ENCODE measurements around the gene NKX1-2.

Gene NKX1-2

DNA sequence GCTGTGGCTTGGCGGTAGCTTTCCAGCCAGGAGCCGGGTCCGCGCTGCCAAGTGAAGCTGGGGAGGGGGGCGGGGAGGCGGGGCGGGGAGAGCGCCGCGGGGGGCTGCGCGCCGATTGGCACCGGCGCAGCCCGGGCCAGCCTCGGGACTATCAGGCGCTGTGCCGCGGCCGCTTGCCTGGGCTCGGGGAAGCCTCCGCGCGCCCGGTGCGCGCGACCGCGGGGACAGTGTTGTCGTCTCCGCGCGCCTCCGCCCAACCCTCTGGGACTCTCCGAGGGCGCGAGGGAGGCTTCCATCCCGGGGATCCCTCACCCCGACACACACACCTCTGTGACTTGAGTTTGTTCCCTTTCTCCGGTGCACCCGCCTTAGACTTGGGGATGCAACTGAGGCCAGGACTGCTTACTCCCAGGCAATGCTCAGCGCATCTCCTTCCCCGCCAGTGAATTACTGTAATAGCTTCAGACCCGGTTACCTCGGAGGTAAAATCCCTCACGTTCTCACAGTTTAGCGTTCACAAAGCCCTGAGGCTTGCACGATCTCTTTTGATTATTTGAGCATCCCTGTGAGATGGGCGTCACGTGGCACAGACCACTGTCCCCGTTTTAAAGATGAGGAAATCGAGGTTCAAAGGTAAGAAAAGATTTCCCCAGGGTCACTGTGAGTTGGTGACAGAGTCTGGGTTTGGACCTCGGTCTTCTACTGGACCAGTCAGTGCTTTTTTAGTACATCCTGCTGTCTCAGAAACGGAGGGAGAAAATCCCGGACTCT lies at the start of gene NKX1-2:
NKX1-2 (minus strand) TSS at position 24 of the 771 bp plus-strand sequence. CDS start 92 bp downstream, outside the sequence.
- no peak for DNase-seq

DNA sequence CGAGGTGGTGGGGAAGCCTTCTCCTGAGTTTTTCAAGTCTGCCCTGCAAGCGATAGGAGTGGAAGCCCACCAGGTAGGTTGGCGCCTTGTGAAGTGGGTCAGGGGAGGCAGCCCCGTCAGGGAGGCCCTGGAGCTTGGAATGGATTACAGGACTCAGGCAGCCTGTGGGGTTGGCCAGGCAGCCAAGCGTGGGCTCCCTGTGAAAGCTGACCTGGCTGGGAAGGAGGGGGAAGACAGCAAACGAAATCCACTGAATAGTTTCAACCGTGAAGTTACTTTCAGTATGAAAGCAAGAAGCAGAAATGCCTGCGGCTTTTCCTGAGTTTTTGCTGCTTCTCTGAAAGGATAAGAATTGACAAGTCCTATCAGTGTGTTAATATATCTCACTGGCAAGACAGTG lies 48.2 kb upstream of the NKX1-2 start:
- DNase-seq, result no peak

DNA sequence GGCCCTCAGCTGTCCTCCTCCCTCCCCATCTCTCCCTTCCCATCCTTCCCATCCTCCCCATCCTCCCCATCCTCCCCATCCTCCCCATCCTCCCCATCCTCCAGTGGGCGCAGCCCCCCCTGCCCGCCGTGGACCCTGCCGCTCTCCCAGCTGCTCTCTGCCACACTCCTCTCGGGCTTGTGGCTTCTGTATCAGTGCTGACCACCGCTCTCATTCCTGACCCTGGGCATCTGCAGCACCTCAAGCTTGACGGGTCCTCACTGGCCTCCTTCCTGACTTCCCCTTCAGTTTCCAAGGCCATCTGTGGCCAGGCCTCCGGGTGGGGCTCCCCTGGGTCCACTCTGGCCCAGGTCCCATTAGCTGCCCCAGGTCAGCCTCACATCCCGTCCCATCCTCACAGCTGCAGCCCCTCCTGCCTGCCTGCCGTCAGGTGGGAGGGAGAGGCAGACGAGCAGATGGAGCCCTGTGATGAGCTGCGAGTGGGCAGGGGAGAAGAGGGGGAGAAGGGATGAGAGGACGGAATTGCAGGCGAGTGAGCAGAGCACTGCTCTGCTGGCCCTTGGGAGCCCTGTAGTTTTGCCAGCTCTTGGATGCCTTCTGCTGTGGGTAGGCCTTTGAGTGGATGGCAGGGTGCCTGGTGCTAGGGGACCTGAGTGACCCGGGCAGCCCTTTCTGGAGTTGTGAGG lies 47.5 kb upstream of the NKX1-2 start:
- DNase-seq, result no peak

DNA sequence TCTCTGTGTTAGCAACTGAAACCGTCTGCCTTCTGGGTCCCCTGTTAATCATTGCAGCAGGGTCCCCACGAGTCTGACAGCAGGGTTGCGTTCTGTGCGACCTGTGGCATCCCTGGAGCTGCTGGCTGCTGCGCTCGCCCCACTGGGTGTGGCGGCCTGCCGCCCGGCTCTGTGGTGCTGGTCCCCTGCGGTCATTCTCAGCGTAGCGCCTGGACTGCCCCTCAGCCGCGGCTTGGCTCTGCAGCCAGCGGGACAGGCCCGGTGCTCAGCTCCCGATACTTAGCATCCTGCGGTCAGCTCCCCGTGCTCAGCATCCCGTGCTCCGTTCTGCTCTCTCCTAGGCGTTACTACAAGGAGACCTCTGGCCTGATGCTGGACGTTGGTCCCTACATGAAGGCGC lies 46.8 kb upstream of the NKX1-2 start:
- no peak for DNase-seq

DNA sequence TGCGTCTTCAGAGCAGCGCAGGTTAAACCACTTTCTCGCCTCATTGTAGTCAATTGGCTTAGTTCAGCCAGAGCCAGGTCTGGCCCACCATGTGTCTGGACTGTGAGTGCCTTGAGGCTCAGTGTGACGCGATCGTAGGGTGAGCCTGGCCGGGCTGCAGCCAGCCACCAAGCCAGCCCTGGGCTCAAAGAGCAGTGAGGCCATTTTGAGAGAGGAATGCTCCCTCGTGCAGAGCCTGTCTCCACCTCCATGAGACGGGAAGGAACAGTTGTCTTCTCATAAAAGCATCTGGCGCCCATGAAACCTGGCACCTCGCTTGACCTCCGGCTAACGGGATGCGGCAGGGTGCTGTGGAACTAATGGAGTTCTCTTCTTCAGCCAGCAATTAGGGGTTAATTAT lies 46.3 kb upstream of the NKX1-2 start:
- no peak for DNase-seq

DNA sequence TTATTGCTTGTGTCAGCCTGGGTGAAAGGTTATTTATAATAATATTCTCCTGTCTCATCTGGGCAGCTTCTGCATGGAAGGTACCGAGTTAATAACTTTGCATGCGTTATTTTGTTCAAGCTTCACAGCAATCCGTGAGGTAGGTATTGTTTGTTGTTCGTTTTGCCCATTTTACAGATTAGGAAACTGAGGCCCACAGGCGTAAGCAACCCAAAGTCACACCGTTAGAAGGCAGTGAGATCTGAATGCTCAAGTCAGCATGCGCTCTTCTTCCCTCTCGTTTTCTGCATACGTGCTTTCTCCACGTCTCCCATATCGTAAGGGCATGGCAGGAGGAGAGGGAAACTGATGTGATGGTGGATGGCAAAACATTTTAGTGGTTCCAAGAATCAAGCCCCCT lies 45.9 kb upstream of the NKX1-2 start:
- no peak for DNase-seq

DNA sequence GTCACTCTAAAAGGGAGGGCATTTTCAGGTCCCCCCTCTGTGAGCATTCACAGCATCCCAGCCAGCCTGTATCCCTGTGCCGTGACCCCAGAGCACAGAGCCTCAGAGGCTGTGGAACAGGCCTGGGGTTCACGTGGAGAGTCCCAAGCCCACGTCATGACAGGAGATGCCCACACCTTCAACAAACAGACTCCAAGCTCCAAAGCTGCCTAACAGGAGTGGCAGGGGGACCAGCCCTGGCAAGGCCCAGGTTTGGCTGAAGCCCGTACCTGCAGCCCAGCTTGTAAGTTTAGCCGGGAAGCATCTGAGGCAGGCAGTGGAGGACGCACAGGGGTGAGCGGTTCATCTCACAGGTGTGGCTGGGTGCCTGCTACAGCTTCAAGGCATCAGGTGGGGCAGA lies 45.3 kb upstream of the NKX1-2 start:
- no peak for DNase-seq

DNA sequence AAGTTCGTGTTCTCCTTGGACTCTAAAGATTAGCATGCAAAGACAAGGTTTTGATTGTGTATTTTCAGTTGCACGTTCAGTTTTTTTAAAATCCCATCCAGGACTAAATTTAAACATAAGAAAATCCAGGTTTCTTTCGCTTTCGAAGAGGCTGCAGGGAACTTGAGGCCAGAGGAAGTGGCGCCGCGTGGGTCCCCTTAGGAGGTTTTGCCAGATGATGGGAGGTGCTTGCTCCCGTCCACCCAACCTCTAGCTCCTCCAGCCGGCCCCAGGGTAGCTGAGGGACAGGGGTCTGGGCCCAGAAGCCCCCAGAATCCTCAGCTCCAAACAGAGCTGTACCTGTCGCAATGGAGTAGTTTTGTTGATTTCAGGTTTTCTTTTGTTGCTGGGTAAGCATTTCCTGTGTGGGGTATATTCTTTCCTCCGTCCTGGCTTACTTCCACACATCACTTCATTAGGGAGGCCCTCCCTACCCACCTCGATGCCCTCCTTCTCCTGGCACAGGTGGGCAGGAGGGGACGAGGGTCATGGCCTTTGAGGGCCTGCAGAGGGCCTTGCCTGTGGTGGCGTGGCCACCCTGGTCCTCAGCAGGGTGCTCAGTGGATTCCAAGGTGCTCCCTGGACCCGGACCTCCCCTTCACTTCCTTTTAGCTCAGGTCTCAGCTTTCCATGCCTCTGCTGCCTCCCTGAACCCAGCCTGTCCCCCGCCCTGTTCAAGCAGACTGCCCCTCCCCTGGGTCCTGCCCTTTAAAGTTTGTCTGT lies 44.4 kb upstream of the NKX1-2 start:
- DNase-seq, result no peak

DNA sequence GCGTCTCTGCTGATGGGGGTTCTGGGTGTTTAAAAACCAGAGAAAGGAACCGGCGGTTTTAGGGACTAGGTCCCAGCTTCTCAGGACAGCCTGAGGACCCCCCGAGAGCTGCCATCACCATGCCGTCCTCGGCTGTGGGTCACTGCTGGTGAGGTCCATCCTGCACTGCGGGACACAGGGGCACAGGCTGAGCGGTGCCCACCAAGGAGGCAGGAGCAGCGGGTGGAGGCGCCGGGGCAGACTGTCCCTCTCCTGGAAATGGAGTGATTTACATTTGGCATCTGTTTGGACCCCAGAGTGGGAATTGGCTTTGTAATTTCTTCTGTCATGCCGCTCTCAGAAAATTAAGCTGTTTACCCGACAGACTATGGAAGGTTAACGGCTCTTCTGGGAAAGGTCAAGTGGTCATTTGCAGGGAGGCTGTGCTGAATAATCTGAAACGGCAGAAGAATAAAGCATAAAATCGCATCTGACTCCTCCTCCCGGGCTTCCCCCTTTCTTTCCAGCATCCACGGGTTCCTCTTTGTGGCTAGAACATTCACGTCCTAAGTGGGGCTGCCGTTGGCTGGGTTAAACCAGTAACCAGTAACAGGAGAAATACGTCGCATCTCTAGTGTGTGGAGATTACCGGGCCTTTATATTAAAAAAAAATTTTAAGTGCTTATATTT lies 43.5 kb upstream of the NKX1-2 start:
- peak; percentile 2 for DNase-seq

DNA sequence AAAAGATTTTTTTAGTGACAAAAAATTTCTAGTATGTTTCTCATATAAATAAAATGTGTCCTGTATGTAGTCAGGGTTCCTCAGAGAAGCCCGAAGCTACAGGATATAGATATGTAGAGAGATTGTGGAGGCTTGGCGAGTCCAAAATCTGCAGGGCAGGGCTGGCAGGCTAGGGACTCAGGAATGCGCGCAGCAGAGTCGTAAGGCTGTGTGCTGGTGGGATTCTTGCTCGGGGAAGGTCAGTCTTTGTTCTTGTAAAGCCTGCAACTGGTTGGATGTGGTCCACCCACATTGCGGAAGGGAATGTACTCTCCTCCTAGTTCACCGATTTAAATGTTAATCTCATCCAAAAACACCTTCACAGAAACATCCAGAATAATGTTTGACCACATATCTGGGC lies 42.4 kb upstream of the NKX1-2 start:
- DNase-seq, result no peak

DNA sequence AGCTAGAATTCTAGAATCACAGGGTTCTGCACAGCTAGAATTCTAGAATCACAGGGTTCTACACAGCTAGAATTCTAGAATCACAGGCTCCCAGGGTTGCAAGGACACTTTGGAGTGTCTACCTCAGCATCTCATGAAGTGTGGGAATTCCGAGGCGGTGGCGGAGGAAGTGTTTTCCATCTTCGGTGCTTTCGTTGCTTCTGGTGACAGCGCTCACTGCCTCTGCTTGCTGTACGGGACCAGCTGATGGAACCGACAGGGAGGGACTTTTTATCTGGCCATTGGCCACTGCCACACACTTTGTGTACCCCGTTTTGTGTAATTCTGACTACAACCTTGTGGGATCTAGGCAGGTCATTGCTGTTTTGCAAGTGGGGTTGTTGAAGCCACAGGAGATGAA lies 41.3 kb upstream of the NKX1-2 start:
- DNase-seq, result no peak

DNA sequence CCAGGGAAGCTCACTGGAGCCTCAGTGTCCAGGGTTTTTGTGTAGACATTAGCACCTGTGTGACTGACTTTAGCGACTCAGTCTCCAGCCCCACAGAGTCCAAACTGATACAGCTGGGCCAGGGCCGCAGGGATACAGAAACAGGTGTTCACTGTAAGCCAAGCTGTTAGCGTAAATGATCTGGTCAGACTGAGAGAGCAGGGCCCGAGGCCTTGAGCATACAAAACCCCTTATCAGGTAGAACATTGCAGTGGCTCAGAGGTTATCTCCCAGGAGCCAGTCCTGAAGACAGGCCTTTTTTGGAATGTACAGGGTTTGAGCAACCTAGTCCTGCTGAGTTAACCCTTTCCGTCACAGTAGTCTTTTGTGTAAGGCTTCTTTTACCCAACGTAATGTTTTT lies 36.8 kb upstream of the NKX1-2 start:
- no peak for DNase-seq

DNA sequence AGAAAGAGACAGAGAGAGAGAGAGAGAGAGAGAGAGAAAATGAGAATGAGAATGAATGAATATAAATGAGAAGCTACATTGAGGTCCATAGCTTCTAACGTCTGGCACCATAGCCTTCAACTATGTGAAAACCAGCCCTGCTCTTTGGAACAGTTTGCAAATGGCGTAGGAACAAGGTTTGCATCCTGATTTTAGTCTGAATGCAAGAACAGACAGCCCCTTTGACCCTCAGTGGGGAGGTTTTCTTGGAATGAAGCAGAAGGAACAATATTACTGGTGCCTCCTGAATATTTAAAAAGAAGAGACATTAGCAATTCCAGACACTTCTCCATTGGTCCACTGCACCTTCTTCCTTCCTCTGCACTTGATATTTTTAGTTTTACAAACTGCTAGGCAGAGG lies 34.8 kb upstream of the NKX1-2 start:
- no peak for DNase-seq

DNA sequence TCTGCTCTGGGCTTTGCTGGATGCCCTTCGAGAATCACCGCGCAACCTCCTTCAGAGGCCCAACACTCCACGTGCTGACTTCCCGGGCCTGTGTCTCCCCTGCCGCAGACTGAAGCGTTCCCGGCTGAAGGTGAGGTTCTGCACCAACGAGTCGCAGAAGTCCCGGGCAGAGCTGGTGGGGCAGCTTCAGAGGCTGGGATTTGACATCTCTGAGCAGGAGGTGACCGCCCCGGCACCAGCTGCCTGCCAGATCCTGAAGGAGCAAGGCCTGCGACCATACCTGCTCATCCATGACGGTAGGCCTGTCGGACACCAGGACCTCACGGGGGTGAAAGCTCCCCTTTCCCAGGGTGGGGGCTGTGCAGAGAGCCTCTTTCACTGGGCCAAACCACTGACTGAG lies 34.2 kb upstream of the NKX1-2 start:
- no peak for DNase-seq

DNA sequence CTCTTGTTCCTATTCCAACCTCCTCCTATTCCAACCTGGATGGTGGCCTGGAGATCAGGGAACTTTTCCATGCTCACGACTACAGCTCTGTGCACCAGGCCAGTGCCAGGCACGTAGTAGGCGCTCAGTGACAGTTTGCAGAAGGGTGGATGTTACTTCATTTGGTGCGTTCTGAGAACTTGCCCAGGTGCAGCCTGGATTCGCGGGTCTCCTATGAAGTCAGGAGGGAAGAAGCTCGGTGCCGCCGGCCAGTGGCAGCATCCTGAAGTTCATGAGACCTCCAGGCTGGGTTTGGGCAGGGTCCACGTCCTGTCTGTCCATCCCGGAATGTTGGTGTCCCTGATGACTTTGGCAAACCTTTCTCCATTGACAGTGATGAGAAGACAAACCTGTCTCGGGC lies 33.0 kb upstream of the NKX1-2 start:
- no peak for DNase-seq

DNA sequence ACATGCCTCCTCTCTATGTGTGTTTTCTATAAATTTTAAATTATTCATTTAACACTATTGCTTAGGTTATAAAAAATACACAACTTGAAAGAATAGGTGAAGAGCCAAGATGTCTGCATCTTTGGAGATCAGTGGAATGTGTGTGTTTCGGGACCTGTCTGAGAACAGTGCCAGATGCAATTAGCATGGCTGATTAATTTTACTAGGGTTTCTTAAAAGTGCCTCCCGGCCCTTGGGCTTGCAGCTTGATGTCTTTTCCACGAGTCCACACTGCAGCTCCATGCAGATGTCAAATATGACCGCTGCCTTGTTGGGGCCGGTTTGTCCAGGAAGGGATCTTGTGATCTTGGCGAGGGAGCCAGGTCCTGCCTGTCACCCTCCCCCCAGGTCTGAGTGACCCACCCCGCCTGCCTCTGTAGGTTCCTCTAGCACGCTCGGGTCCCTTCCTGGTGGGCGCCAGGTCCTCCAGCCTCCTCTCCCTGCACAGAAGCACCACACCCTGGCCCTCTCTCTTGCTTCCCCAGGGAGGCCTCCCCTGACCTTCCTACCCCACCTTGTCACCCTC lies 32.5 kb upstream of the NKX1-2 start:
- no peak for DNase-seq

DNA sequence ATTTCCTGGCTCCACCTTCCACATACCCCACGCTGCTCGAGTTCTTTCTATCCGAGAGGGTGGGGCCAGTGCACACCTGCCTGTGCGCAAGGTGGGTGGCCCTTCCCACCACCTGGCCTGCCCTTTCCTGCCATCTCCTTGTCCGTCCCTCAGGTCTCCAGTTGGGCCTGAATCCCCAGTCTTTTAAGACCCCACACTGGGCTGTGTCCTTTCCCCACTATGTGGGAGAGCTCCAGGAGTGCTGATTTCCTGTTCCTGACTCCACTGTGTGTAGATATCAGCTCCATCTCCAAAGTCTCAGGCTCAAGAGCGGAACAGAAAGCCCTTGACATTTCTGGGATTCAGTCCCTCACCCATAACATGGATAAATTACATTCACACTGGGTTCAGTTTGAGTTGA lies 31.9 kb upstream of the NKX1-2 start:
- no peak for DNase-seq

DNA sequence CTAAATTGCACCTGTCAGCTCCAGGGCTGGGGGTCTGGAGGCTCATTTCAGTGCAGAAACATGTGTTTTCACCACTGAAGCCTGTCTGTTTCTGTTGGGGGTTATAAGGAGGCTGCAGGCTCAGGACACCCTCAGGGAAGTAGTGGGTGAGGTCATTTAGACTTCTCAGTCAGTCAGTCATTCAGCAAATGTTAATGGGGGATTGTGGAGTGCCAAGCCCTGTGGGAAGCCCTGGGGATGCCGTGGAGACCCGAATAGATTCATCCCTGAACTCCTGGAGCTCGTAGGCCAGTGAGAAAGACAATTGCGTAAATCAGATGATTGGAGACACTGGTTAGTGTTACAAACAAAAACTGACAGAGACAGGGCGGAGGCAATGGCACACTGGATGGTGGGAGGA lies 31.0 kb upstream of the NKX1-2 start:
- DNase-seq, result no peak

DNA sequence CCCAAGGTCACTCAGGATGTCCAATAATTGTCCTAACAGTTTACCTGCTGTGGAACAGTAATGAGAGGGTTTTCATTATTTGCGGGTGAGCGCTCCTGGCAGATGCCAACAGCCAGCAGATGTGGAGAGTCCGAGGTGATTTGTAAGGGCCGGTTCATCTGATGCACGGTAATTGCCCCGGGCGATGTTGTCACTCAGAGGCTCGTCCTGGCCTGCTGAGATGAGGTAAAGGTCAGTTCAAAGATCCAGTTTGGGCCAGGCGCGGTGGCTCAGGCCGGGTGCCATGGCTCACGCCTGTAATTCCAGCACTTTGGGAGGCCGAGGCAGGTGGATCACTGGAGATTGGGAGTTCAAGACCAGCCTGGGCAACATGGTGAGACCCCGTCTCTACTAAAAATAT lies 28.7 kb upstream of the NKX1-2 start:
- DNase-seq, result no peak

DNA sequence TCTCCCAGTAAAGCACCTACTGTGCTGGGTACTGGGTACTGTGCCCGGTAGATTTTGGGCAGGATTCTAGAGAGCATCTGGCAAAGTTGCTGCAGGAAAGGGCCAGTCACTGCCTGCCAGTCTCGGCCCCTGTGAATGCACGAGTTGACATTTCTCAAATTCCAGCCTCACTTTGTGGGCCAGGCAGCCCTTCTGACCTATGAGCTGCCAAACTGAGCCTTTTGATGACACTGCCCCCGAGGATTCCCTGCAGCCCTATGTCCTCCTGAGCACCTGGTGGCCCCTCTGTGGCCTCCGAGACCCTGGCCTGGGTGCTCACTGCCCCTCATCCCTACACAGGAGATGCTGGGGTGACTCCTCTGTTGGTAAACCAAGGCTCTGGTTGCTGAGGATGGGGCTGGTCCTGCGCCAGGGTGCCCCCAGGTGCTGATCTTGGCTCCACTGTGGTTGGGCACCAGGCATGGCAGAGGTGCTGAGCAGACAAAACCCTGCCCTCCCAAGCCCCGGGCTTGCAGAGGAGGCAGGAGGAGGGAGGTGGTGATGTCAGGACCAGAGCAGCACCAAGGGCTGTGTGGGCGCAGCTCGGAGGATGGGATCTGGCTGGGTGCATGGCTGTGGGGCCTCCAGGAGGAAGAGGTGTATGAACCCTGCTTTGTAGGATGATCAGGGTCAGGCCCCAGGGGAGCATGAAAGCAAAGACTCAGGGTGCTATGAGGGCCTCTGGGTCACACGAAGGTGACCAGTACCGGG lies 28.0 kb upstream of the NKX1-2 start:
- no peak for DNase-seq

DNA sequence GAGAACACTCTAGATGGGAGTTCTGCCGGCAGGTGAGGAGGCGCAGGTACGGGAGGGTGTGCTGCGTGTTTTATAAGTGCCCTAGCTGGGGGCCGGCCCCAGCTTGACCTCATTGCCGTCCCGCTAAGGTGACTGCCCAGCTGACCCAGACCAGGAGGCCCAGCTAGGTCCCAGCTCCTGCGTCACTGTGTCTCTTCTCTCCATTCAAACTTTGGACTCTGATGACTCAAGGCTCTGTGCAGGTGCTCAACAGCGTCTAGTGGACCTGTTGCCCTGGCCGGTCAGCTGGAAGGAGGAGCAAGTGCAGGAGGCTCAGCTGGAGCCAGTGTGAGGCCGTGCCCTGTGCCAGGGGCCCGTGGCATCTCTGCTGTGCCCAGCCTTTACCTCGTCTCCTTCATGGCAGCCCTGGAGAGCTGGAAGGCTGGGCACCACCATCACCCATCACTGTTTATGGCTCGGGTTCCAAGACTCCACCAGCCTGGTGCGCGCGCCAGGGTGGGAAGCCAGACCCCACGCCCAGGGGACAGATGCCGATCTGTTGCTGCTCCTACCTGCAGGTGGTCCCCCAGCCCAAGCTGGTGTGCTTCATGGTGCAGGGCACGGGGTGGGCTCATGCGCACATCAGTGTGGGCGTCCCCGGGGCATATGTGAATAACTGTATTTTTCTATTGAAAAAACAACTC lies 26.3 kb upstream of the NKX1-2 start:
- DNase-seq, result no peak

All from NCI-H2107 (cell line).